NOMO-1 treated with dmso at 0.1 percent for 144 hours (cell line): Measurements from ENCODE around the gene CCL15.
"Not testable (repeated sequence)": the region's sequence is repeated elsewhere in the genome, so short reads cannot be mapped to it uniquely, and the experiment has no call there.

Source experiments
- DNase-seq: peaks from one replicate; lab custom pipeline; 2025; ENCODE audit not compliant: unreplicated experiment; lab: John Stamatoyannopoulos, UW

The CCL15 gene

DNA sequence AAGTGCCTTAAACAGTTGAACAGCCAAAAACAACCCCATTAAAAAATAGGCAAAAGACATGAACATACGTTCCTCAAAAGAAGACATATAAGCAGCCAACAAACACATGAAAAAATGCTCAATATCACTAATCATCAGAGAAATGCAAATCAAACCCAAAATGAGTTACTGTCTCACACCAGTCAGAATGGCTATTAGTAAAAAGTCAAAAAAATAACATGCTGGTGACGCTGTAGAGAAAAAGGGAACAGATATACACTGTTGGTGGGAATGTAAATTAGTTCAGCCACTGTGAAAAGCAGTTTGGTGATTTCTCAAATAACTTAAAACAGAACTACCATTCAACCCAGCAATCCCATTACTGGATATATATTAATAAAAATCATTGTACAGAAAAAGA, 6.0 kb downstream of the CCL15 start:
- DNase-seq, result not testable (repeated sequence)

DNA sequence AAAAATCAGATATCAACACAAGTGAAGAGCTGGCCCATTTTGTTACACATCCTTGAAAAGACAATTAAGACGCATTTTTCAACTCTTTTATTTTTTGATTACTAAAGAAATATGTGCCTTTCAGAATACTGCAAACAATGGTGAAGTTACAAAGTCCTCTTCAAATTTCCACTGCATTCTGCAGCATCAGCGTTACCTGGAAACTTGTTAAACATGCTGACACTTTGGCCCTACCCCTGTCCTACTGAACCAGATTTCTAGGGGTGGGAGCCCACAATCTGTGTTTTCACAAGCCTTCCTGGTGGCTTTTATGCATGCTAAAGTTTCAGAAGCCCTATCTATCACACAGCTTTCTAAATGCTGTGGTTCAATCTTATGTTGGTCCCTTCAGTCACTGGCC, 10.3 kb downstream of the CCL15 start:
- DNase-seq, result no peak

DNA sequence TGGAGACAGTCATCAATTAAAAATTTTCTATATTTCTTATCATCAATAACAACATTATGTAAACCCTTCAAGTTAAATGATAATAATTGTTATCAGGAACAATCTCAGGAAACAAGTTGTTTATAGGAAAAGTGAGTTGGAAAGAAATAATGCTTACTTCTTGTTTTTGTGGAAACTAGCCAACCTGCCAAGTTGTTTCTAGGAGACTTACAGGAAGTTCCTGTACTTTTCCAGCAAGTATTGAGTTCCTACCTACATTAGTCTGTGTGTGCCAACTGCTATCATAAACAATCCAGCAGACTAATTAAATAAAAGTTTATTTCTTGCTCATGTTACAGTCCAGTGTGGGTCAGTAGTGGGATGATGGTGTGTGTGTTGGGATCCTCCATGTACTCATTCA, 13.2 kb downstream of the CCL15 start:
- no peak for DNase-seq

DNA sequence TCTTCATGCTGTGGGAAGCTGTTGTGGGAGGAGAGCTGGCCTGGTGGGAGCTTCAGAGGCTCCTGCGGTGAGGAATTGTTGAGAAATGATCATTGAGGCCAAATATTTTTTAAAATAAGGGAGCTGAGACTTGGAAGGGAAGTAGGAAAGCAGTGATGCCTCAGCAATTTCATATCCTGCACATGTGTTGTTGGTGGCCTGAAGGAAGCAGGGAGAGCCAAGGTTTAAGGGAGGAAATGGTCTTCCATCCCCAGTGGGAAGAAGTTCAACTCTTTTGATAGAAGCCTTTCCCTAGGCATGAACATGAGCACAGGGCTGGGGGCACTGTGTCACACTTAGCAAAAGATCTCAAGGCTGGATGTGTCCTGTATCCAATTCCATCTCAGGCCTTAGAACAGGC, 14.7 kb downstream of the CCL15 start, which contains the start of gene CCL14:
Gene CCL14, minus strand, starts transcription at position 87 of the 400 bp plus-strand sequence. Its CDS starts 80 bp downstream, at position 7.
- DNase-seq, result no peak

DNA sequence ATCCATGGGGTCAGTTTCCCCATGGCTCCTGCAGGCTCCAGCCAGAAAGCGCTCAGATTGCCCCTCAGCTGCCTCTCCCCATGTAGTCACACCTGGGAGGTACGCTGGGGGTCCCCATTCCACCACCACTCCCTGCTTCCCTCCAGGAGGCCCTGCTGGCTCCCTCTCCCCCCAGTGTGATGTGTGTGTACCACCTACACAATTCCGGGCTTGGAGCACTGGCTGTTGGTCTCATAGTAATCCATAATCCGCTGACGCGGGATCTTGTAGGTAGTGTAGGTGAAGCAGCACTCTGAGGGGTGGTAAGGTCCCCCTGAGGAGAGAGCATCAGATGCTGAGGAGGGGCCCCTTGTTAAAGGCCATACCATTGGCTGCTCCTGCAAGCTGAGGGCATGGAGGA, 17.2 kb downstream of the CCL15 start:
- DNase-seq, result no peak

DNA sequence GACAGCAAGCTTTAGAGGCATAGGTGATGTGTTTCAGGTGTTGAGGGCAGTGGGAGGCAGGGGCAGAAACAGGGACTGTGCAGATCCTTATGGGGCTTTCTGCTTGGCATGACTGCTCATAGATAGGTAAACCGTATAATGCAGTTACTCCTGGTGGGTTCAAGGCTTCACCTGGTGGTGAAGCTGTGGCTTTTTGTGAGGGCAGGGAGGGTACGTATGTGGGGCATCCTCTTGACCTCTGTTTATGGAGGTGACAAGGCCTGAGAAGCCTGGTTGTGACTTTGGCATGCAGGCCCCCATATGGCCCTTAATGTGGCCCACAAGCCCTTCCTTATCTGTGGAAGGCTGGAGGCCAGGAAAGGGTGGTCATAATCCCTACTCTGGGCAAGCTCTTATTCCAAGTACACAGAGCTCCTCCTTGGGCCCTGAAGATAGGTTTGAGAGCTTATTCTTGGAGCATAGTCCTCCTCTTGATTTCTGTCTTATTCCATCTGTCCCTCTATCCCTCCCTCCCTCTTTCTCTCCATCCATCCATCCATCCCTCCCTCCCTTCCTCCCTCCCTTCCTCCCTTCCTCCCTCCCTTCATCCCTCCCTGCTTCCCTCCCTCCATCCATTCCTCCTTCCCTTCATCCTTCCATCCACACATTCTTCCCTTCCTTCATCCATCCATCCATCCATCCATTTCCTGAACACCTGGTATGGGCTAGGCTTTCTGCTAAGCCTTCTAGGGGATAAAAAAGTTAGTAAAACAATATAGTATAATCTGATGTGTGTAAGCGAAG, 18.8 kb downstream of the CCL15 start:
- DNase-seq, result no peak

DNA sequence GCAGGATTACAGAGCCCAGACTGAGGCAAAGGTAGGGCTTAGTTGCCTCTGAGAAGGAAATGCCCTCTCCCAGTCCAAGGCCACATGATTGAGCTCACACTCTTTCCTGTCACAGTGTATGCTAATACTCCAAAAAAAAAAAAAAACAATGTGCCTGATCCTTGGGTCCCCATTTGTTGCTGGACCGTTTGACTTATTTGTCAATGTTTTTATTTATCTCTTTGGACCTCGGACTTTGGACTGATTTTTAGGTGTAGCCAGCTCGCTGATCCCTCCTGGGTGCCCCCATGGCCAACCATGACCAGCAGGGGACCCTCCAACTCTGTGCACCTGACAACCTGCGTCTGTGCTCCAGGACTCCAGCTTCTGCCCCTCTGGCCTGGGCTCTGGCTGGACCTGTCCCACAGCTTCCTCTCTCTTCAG, 19.4 kb downstream of the CCL15 start:
- DNase-seq, result no peak

DNA sequence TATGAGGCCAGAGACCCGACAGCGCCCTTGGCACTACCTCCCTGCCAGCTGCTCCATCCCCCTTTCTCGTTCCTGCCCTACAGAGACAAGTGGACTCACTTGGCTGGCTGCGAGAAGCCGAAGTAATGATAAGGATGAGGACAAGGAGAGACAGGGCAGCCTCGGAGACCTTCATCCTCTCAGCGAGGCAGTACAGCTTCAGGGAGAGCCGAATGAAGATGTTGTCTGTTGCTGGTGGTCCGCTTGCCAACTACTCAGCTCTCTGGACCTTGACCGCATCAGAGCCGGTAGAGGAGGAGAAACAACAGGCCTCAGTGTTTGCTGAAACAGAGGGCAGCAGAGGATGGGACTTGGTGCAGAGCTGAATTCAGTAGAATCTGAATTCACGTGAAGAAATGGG, 20.1 kb downstream of the CCL15 start, which contains the start of gene CCL16:
Gene CCL16, minus strand, starts transcription at position 252 of the 400 bp plus-strand sequence. Its CDS starts 77 bp downstream, at position 175.
- no peak for DNase-seq

DNA sequence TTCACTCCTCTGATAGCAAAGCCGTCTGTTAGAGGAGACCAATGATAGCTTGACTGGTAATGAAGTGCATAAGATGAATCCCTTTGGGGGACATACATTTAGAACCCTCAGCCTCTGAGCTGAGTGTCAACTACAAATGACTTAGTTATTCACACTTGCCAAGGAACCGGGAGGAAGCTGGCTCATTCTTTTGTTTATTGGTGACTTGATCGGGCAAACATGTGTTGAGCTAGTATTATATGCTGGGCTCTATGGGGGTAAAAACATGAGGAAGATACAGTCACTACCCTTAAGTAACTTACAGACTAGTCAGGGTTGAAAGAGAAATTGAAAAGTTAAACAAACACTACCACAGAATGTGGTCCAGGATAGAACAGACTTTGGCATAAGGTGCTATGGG, 23.0 kb downstream of the CCL15 start:
- no peak for DNase-seq

DNA sequence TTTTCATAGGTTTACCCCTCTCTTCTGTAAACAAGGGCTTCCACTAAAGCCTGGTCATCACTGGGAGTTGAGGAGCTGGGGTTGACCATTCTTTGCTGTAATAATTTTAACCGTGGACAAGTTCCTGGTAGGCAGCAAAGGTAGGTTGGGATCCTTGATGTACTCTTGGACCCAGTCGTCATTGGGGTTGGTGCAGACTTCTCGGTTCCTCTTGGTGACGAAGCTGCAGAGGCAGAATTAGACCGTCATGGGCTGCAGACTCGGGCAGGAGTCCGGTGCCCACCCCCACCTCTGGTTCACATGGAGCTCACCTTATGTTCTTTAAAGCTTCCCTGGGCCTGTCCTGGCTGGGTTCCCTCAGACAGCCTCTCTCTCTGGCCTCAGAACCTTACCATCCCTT, 23.8 kb downstream of the CCL15 start:
- DNase-seq, result no peak

DNA sequence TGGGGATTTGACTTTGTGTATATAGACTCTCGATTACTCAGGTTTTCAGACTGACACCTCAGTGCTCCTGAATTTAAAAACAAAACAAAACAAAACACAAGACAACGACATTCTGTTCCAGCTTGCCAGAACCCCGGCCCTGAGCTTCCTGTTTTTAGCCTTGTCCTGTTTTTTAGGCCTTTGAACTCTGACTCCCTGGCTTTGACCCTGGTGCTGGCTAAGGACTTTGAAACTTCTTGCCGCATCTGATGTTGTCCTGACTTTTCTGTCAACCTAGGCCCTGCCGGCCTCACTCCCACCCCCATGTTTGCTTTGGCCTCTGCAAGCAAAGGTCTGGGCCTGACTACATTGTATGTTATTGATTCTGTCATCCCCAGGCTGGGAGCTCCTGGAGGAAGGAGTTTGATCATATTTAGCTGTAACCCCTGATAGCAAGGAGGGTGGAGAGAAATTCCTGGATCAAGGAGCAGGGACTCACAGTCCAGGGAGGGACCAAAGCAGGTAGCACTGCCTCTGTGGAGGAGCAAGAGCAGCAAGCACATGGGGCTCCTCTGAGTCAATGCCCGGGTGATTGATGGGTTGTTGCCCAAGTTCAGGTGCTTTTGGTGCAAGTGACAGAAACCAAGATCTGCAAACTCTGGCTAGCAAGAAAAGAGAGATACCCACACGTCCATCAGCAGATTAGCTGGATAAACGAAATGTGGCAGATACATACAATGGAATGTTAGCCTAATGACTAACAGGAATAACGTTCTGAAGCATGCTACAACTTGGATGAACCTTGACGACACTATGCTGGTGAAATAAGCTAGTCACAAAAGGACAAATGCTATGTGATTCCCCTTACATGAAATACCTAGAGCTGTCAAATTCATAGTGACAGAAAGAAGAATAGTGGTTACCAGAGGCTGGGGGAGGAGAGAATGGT, 27.8 kb downstream of the CCL15 start:
- DNase-seq, result no peak

DNA sequence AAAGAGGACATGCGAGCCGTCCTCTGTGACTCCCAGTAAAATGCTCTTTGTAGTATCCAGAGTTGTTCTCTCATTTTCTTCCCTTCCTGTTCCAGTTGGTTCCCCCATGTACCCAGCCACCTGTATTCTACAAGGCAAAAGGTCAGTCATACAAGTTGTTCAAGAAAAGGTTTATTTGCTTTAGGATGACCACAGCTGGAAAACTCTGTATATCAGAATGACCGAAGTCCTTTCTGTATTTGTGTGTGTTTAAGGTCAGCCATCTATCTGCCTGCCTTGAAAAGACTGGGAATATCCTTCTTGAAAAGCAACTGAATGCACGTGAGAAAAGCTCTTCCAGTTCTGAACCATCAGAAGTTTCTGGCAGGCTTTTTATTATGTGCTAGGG, 28.4 kb downstream of the CCL15 start:
- DNase-seq, result no peak

DNA sequence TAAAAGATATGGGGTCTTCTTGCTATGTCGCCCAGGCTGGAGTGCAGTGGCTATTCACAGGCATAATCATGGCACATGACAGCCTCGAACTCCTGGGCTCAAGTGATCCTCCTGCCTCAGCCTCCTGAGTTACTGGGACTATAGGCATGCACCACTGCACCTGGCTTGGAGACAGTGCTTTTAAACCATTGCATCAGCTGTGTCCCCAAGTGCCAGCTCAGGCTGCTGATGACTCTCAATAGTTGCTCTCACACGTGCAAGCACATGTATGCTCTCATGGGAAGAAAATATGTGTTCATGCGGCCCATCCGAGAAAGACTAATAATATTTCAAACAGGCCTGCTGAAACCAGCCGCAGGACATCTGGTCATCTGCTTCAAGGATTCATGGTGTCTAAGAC, 28.8 kb downstream of the CCL15 start:
- DNase-seq, result no peak

DNA sequence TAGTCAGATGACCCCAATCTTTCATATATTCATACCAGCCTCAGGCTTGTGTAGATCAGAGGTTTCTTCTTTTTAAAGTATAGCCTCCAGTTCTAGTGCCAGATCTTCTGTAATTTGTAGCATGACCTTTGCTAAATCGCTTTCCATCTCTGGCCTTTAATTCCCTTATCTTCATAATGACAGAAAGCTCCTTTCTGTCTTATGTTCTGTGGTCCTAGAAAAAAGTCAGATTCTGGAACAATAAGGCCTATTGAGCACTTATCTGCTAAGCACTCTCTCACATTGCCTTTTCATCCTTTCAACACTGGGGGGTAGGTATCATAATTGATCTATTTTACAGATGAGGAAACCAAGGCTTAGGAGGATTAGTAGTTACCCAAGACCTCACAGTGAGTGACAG, 29.3 kb downstream of the CCL15 start:
- no peak for DNase-seq

DNA sequence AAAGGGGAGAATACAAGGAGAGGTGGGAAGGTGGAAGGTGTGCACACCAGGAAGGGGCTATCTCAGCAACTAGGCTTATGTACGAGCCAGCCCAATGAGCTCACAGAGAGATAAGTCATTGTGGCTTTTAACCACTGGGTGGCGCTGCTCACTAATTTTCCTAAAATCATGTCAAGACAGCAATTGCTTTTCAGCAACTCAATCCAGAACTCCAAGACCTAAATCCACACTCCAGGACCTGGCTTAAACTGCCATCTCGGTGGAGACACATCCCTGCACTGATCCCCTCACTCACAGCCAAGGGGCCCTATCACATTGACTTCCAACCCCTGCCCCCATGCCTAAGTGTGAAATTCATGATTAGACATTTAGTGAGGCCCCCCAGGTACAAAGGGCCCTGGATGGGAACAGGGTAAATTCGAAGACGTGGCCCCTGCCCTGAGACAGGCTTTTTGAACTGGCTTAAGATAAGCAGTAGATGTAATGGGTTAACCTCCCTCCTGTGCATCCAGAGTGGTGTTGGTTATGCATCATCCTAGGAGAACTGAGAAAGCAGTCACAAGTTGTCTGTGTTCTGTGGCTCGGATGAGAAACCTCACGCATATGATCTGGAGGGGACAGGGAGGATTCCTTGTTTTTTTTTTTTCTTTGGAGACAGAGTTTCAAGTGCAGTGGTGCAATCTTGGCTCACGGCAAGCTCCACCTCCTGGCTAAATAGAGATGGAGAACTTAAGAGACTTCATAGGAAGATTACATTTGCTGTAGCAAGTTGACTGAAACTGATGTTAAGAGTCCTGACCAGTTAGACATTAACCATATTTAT, 31.6 kb downstream of the CCL15 start:
- no peak for DNase-seq

DNA sequence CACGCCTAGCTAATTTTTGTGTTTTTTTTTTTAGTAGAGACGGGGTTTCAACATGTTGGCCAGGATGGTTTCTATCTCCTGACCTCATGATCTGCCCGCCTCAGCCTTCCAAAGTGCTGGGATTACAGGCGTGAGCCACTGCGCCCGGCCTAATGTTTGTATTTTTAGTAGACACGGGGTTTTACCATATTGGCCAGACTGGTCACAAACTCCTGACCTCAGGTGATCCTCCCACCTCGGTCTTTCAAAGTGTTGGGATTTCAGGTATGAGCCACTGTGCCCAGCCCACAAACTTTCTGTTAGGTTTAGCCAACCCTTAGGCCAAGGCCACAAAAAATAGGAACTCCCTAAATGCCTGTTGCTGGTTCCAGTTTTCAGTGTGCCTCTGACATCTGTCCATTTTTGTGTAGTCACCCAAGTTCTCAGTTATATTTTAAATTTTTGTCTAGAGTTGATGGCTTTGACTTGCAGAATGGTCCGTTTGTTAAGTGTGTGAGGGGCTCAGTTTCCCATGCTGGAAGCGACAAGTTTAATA, 32.8 kb downstream of the CCL15 start:
- DNase-seq, result no peak

DNA sequence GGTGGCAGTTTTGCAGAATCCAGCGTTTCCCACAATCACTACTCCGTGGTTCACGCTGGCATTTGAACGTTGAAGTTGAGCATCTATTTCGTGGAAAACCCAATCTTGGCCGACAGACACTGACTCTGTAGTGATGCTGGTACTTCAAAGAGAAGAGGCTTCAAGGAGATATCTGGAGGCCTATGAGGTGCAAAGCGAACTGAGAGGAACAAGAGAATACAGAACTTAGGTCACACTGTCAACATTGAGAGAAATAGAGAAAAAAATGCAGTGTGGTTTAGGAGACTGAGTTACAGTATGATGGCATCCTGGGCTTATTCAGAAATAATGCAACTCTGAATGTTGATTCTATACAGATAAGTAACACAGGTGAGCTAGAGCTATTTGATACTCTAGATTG, 36.1 kb downstream of the CCL15 start:
- DNase-seq, result no peak

DNA sequence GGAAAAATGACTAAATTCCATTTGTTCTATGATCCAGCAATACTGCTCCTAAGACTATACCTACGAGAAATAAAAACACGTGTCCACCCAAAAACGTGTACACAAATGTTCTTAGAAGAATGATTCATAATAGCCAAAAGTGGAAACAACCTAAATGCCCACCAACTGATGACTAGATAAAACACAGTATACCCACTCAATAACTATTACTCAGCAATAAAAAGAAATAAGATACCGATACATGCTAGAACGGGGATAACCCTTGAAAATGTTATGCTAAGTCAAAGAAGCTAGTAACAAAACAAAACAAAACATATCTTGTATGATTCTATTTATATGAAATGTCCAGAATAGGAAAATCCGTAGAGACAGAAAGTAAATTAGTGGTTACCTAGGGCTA, 37.7 kb downstream of the CCL15 start:
- no peak for DNase-seq

DNA sequence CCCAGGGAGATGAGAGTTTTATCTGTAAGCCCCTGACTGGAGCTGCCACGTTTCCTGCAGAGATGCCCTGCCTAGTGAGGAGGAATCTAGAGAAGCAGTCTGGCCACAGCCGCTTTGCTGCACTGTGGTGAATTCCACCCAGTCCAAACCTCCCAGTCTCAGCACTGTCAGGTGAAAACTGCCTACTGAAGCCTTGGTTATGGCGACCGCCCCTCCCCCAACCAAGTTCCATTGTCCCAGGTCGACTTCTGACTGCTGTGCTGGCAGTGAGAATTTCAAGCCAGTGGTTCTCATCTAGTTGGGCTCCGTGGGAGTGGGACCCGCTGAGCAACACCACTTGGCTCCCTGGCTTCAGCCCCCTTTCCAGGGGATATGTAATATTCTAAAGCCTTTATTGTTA, 47.6 kb downstream of the CCL15 start:
- DNase-seq, result no peak

DNA sequence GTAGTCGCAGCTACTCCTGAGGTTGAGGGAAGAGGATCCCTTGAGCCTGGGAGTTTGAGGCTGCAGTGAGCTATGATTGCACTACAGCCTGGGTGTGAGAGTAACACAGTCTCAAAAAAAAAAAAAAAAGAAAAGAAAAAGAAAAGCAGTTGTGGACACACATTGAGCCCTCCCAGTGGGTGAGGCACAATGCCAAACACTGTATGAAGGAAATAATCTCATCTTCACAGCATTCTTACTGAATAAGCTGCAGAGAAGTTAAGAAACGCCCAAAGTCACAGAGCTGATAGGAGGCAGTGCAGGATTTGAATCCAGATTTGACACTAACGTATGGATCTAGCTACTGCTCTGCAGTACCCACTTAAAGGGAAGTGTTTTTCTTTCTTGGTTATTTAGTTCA, 52.0 kb downstream of the CCL15 start:
- DNase-seq, result no peak

DNA sequence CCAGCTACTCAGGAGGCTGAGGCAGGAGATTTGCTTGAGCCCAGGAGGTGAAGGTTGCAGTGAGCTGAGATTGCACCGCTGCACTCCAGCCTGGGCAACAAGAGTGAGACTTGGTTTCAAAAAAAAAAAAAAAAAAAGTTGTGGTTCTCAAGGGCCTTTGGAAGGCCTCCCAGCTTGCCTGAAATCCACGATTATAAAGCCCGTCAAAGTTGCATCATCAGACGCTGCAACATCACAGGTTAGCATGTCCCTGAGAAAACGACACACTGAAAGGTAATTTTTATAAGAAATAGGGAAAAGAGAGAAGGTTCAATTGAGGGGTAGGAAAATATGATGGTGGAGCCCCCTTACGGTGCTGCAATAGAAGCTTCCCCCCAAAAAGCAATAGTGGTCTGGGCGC, 53.3 kb downstream of the CCL15 start:
- no peak for DNase-seq
